ENCODE data around the gene GRIK3.

DNA sequence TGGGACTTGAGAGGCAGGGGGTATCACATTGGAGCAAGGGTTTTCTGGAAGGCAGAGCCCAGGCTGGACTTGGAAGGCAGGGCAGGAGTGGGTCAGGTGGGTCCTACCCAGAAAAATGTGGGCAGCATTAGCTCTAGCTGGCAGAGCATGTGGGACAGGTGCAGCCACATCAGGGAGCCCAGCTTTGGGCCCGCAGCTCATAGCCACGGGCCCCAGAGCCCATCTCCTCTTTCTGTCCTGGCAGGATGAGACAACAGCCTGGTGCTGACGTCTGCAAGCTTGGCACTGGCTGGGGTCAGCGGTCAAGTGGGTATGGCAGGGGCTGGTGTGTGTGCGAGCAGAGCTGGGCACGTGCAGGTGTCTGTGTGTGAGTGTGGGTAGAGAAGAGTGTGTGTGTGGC is 154.7 kb downstream of the GRIK3 start:
- TF ChIP-seq, protein P1, sequence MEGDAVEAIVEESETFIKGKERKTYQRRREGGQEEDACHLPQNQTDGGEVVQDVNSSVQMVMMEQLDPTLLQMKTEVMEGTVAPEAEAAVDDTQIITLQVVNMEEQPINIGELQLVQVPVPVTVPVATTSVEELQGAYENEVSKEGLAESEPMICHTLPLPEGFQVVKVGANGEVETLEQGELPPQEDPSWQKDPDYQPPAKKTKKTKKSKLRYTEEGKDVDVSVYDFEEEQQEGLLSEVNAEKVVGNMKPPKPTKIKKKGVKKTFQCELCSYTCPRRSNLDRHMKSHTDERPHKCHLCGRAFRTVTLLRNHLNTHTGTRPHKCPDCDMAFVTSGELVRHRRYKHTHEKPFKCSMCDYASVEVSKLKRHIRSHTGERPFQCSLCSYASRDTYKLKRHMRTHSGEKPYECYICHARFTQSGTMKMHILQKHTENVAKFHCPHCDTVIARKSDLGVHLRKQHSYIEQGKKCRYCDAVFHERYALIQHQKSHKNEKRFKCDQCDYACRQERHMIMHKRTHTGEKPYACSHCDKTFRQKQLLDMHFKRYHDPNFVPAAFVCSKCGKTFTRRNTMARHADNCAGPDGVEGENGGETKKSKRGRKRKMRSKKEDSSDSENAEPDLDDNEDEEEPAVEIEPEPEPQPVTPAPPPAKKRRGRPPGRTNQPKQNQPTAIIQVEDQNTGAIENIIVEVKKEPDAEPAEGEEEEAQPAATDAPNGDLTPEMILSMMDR (IDR thresholded peaks at IDR 0.05): no peak
- no peak for TF ChIP-seq GATA3 (IDR thresholded peaks at IDR 0.05; ENCODE audit: borderline replicate concordance)
- TF ChIP-seq, protein P2, sequence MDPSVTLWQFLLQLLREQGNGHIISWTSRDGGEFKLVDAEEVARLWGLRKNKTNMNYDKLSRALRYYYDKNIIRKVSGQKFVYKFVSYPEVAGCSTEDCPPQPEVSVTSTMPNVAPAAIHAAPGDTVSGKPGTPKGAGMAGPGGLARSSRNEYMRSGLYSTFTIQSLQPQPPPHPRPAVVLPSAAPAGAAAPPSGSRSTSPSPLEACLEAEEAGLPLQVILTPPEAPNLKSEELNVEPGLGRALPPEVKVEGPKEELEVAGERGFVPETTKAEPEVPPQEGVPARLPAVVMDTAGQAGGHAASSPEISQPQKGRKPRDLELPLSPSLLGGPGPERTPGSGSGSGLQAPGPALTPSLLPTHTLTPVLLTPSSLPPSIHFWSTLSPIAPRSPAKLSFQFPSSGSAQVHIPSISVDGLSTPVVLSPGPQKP (IDR thresholded peaks at IDR 0.05; ENCODE audit: low read depth, low read length): no peak
- no peak for TF ChIP-seq NFE2L2 (conservative IDR thresholded peaks at IDR 0.05; ENCODE audit: low read length)
- no peak for TF ChIP-seq NR3C1 (IDR thresholded peaks at IDR 0.05)
- TF ChIP-seq ZNF302 (CRISPR knock-in tag; IDR thresholded peaks at IDR 0.05): no peak
- no peak for TF ChIP-seq POLR2A (IDR thresholded peaks at IDR 0.05; ENCODE audit: low read length)
- no peak for TF ChIP-seq ESRRA (IDR thresholded peaks at IDR 0.05; ENCODE audit: borderline replicate concordance, low read length)
